GM19467 (cell line): ENCODE measurements around the gene PHKA1.
"Not testable (repeated sequence)": the region's sequence is repeated elsewhere in the genome, so short reads cannot be mapped to it uniquely, and the experiment has no call there.

ENCODE experiments used
- ATAC-seq: cut with Tn5 transposase; IDR thresholded peaks from one replicate; pipeline ENCODE4 v1.9.1; 2021; ENCODE audit warnings: mild to moderate bottlenecking, moderate library complexity; ENCODE audit not compliant: unreplicated experiment

The PHKA1 gene

DNA sequence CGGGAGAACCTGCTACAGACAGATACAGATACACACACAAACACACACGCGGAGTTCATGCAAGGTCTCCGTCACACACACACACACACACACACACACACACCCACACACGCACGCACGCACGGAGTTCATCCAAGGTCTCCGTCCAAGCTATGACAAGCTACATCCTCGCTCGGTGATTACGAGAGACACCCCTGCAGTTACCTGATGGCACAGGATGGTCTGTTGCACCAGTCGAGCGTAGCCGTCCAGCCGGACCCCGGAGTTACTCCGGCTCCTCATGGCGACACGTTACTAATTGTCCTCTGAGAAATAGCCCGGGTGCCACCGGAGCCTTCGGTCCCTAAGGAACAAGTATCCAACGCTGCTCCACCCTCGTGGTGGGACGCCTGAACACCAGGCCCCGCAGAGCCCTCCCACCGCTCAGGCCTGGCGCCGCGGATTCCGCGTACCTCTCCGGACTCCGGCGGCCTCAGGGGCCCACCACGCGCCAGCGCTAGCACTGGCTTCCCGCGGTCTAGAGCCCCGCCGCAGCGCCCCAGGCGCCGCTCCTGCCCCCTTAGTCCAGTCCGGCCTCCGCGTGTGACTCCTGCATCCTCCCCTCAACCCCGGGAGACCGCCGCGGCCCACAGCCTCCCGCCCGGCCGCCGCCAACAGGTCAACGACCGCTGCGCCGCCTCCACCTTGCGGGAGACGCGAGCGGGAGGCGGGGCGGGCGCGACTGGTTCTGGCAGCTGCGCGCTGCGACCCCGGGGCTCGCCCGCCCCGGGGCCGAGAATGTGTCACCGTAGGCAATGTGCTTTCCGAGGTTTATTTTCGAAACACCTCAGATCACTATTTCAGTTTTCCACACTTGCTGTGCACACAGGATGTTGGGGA, at the start of gene PHKA1:
PHKA1 (minus strand) TSS at position 708 of the 879 bp plus-strand sequence; CDS start at position 282, 426 bp downstream.
- ATAC-seq: not testable (repeated sequence)

DNA sequence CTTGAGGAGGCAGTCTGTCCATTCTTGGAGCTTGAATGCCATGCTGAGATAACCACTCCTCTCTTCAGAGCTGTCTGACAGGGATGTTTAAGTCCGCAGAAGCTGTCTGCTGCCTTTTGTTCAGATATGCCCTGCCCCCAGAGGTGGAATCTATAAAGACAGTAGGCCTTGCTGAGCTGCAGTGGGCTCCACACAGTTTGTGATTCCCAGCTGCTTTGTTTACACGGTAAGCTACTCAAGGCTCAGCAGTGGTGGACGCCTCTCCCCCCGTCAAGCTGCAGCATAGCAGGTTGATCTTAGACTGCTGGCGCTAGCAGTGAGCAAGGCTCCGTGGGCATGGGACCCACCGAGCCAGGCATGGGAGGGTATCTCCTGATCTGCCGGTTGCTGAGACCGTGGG, 46.3 kb upstream of the PHKA1 start:
- ATAC-seq: not testable (repeated sequence)

DNA sequence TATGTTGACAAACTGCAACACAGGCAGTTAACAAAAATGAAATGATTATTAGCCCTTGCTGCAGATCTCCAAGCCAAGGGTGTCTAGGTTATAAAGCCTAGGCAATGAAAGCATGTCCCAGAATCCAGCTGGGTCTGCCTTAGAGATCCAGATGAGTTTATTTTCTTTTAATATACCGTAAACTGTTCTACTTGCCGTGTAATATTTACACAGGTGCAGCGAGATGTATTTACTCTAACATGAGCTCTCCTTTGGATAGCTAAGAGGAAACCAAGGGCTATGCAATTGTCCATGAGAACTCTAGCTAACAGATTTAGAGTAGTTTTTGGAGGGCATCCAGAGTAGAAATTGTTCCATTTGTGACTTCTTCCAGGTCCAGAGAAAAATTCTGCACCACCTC, 34.4 kb upstream of the PHKA1 start:
- not testable (repeated sequence) for ATAC-seq

DNA sequence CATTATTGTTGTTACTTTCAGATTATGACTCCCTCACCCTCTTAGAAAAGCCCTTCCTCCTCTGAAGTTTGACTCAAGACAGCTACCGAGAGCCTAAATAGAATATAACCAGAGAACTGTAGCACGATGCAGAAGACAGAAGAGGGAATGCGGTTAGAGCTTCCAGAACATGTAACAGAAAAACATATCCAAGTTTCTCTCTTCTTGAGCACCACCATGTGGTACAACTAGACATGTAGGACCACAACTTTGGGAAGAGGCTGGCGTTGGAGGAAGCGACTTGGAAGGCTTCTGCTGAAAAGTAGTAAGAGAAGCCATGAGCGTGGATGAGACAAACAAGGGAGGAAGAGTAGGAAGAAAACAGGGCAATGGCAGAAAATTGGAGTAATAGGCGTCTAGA, 31.4 kb upstream of the PHKA1 start:
- not testable (repeated sequence) for ATAC-seq

DNA sequence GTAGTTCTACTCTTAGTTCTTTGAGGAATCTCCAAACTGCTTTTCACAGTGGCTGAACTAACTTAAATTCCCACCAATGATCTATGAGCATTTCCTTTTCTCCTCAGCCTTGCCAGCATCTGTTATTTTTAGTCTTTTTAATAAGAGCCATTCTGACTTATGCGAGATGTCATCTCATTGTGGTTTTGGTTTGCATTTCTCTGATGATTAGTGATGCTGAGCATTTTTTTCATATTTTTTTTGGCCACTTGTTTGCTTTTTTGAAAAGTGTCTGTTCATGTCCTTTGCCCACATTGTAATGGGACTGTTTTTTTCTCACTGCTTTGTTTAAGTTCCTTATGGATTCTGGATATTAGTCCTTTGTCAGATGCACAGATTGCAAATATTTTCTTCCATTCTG, 21.5 kb upstream of the PHKA1 start:
- no peak for ATAC-seq

DNA sequence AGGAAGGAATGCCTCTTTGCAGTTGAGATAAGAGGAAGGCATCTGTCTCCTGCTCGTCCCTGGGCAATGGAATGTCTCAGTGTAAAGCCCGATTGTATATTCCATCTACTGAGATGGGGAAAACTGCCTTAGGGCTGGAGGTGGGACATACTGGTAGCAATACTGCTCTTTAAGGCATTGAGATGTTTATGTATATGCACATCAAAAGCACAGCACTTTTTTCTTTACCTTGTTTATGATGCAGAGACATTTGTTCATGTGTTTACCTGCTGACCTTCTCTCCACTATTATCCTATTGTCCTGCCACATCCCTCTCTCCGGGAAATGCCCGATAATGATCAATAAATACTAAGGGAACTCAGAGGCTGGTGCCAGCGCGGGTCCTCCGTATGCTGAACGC, 19.5 kb upstream of the PHKA1 start:
- not testable (repeated sequence) for ATAC-seq

DNA sequence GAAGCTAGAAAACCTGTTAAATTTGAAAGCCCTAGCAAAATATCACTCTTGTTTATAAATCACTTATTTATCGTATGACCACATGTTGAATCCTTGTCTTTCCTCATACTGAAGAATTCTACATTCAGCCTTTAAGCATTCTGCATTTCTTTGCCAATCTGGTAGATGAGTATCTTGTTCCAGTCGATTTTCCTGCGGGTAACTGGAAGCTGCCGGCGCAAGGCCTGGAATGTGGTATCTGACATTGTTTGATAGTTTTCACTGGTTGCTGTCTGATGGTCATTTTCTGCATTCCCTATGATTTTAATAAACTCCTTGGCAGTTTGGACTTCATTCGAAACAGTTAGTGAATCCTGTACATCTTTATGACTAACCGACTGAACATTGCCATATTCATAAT, 13.7 kb upstream of the PHKA1 start:
- ATAC-seq: no peak

DNA sequence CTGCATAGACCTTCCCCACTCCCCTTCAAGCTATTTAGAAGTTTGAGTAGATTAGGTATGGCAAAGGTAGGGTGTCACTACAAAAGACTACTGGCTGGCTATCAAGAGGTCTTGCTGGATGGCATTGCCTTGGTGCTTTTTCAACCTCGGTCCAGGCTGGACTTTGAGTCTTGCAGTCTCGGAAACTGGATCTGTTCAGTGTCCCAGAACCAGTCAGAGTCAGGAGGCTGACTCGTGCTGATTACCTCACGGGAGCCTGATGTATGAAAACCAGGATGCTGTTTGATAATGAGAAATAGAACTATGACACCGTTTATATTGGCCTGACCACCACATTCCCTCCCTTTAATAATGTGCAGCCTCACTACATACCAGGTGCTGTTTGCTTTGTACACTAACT, 2.7 kb upstream of the PHKA1 start:
- no peak for ATAC-seq

DNA sequence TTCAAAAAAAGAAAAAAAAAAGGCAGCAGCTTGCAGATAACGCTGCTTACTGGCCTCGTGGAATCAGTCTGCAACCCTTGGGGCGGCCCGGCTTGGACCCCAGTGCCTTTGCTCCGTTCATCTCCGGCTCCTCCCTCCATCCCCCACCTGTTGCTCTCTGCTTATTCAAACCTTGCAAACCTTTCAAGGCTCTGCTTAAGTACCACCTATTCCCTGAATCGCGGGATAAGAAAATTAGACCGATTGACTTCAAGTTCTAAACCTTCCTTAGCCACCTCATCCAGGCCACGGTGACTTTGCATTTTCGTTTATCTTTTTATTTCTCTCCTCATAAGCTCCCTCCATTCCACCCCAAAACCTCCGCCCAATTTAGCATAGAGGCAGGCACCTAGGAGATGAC, 1.4 kb upstream of the PHKA1 start:
- ATAC-seq: no peak

DNA sequence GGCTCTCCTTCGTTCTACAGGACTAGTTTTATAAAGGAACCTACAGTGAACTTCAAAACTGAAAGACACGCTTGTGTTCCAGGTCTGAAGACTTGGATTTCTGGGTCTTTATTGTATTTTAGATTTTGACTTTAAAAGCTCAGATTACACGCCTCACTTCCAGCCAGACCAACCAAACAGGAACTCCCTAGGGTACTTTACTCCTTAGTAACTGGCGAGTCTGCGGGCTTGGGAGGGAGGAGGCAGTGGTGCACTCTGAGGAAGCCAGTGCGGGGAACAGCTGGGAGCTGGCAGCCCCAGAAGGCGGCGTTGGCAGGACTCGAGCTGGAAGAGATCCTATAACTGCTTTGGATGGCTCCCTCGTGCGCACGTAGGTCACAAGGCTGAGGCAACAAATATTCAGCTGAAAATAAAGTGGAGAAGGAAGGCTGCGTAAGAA, 391 bp upstream of the PHKA1 start:
- ATAC-seq: no peak

DNA sequence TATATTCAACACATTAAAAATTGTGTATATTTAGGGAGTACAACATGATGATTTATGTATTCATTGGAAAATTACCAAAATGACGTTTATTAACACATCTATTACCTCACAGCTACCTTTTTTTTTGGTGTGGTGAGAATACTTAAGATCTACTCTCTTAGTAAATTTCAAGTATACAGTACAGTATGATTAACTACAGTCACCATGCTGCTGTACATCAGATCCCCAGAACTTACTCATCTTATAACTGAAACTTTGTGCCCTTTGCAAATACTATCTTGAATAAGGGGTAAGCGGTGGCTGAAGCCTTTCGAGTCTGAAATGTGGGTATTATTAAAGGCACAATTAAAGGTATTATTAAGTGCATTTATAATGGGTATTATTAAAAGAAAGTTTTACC, 976 bp downstream of the PHKA1 start:
- ATAC-seq: no peak

DNA sequence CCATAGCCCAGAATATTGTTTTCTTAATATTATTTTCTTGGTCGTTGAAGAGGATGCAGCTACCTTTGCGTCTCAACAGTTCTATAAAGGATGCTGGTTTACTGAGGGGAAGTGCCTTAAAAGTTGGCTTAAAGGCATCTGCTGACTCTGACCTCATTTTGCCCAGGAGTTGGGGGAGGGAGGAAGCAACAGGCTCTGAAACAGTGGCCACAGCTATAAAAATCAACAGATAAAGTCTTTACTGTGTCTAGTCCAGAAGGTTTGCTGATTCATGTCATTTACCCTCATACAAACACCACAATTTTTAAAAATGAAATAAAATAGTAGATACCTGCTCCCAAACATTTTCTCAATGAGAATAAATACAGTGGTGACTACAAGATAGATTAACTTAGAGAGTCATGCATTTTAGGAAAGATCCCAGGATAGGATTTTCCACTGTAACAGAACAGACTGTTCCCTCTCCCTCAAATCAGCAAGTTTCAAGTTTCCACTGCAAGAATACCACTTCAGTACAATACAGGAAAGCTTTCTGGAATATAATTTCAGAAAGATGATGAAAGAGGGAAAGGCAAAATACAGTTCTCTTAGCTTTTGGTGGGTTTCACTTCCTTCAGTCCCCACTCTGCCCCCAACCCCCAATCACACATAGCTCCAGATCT, 1.9 kb downstream of the PHKA1 start:
- no peak for ATAC-seq

DNA sequence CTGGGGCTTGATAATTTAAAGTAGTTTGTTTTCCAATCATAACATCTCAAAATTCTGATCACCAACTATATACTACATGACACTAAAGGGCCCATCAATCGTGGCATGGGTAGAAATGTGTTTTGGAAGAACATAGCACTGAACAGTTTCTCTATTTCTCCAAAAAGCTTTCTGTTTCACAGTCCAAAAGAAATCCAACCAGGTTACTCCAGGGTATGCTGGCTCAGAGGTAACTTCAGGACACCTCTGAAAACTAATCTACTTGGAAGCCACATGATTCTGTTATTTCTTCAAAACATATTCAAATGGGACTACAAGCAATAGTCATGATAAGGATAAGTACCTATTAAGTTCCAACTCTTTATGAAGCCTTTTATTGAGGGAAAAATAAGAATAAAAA, 8.3 kb downstream of the PHKA1 start:
- no peak for ATAC-seq

DNA sequence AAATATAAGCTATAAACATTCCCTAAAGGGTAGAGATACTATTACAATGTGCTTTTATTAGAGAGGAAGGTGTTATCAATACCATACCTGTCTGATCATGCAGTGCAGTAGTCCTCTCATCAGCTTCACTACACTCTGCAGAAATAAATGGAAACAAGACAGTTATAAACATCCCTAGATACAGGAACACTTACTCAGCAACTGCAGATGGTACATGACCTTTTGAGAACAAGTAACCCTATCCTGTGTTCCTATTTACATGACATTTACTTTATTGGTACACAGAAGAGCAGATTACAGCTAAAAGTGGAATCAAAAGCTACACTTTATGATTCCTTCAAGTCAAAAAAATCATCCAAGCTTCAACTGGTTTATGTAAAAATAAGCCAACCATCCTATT, 9.0 kb downstream of the PHKA1 start:
- ATAC-seq: no peak

DNA sequence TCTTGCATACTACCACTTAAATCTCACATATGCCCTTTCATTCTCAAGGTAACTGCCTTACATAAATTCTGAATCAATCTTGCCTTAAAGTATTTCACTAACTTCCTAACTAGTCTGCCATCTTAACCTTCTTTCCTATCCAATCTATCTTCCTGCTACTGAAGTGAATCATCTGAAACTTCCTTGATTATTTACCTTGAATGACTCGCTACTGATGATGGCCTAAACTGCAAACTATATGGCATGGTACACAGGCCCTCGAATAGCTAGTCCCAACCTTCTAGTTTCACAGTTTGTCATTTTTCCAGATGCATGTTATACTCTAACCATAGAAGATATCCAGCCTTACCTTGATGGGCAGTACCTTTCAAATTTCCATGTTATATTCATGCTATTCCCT, 19.9 kb downstream of the PHKA1 start:
- ATAC-seq: no peak

DNA sequence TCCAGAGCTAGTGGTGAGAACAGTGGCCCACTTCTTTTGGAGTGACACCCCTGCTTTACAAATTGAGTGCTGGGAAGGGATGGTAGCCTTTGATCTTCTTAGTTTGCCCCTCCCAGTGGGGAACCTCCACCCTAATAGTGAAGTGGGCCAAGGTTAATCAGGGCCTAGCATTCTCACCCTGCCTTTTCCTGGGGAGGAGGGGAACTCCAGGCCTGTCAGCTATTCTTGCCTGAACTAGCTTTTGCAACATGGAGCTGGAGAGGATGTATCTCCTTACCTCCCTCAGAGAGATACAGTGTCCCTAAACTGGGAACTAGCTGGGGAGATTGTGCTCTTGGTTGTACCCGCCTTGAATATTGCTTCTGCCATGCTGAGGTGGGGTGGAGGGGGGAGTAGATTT, 20.6 kb downstream of the PHKA1 start:
- no peak for ATAC-seq

DNA sequence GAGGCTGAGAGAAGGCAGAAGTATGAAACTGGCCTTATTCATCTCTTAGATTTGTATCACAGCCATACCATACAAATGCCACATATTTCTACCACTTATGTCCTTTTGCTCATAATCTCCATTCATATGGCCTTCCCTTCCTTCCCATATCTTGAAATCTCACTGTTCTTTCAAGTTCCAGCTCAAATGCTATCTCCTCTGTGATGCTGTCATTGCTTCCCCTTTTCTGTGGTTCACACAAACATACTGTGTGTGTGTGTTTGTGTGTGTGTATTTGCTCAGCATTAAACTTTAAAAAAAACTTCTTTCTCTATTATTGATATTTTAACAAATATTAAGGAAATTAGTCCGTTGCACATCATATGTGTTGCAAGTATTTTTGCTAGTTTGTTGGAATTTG, 26.7 kb downstream of the PHKA1 start:
- ATAC-seq: no peak

DNA sequence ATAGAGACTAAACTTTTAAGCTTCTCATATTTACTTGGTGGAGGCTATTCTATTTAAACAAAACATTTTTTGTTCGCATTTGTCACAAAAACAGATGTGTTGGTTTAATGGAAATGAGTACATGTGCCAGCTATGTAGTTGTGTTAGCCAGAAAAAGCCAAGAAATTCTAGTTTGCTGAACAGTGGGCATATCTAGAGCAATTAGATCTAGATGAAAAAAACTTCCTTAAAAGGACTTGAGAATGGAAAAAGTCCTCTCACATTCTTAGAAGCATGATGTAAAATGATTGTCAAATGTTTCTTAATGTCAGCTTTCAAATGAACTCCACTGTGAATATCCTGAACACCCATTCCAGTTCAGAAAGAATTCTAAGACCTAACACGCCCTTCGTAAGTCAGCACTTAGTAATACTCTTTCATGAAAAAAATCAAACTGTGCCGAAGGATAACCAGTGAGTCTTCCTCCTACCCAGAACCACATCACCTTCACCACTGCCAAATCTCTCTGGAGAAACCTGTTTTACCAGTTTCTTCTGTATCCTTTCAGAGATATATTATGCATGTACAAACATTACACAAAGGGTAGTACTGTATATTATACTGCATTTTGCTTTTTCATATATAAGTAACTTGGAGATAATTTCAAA, 28.2 kb downstream of the PHKA1 start:
- ATAC-seq: no peak

DNA sequence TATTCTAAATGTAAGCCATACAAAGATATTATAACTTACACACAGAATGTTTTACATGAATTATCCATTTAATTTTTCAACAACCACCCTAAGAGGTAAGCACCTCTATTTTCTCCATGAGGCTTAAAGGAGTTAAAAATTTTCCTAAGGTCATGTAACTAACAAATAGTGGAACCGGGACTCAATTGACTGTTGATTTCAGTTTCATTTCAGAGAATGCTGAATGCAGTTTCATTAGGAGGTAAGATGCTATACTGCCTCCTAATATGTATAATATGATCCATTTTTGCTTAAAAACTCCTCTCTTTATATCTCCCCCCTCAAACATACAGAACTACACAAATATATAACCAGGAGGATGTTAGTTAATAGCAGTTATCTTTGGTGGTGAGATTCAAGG, 29.1 kb downstream of the PHKA1 start:
- no peak for ATAC-seq

DNA sequence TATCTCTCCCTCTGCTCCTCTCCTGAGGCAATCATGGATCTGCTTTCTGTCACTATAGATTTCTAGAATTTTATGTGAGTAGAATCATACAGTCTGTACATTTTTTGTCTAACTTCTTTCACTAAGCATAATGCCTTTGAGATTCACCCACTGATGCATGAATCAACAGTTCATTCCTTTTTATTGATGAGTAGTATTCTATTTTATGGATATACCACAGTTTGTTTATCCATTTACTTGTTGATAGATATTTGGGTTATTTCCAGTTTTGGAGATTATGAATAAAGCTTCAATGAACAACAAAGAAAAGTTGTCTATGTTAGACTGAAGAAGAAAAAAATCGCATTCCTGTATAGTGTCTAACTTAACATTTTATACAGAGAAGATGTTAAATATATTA, 30.5 kb downstream of the PHKA1 start:
- ATAC-seq: no peak

DNA sequence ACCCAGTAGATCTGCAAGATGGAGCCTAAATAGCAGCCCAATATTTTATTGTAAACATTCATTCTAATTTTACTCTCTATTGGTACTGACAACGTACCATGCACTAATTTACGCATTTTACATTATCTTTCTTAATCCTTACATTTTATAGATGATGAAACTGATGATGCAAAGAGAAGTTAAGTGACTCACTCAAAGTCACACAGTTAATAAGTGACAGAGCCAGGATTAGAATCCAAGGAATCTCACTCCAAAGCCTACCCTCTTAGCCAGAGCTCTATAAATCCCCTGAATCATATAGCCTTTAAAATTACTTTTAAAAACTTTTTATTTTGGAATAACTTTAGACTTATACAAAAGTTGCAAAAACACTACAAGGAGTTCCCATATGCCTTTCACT, 37.6 kb downstream of the PHKA1 start:
- no peak for ATAC-seq

DNA sequence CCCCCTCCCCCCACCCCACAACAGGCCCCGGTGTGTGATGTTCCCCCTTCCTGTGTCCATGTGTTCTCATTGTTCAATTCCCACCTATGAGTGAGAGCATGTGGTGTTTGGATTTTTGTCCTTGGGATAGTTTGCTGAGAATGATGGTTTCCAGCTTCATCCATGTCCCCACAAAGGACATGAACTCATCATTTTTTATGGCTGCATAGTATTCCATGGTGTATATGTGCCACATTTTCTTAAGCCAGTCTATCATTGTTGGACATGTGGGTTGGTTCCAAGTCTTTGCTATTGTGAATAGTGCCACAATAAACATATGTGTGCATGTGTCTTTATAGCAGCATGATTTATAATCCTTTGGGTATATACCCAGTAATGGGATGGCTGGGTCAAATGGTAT, 40.2 kb downstream of the PHKA1 start:
- ATAC-seq: not testable (repeated sequence)
